Superior temporal gyrus (tissue), 1 donor: Measurements from ENCODE around the gene LYRM9.
A peak's percentile ranks its signal among the peaks of the same experiment; 100 is the strongest.
"Not testable (repeated sequence)": the region's sequence is repeated elsewhere in the genome, so short reads cannot be mapped to it uniquely, and the experiment has no call there.

ENCODE experiments used
- DNase-seq: peaks from one replicate; pipeline ENCODE4 v3.0.0-alpha.2; 2016; ENCODE audit errors: extremely low spot score

Gene LYRM9

DNA sequence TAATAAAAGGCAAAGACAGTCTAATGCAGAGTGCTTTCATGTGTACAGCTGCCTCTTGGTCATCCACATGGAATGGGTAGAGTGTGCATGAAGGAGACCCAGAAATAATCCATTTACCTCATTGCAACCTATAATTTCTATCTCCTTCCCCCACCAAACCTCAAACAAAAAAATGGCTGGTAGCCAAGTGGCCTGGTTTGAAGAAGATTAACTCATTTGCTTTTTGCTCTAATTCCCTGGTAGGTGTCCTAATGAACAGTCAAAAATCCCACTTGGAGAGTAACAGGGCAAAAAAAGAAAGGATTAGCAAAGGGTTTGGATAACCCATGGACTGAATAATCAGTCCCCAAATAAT is 13.0 kb upstream of the LYRM9 start:
- no peak for DNase-seq

DNA sequence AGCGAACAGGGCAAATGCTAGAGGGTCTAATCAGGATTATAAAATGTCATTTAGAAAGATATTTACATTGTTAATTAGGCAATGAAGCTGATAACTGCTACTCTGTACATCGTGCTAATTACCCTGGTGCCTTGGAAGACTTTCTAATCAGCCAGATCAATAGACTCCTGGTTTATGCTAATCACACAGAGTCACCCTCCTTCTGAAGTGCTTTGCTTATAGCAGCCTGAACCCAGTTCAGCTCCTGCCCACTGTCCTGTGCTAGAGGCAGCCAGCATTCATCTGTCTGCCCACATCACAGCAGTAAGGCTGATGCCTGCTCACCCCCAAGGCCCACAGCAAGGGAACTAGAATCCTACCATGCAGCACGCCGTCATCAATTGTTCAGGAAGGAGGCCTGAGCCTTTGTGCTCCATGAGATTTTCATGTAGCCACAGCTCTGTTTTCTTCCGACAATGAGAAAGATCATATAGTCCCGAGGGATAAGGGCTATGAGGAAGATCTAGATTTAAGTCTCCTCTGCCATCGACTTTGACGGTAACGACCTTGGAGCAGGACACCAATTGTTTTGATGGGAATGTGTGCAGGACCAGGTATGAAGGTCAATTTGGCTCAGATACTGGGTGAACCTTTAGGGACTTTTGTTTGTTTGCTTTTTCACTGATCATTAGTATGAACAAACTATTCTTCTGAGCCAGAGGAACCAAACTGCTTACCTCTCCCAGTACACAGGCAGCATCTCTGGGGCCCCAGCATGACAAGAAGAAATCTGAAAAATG is 12.5 kb upstream of the LYRM9 start:
- no peak for DNase-seq

DNA sequence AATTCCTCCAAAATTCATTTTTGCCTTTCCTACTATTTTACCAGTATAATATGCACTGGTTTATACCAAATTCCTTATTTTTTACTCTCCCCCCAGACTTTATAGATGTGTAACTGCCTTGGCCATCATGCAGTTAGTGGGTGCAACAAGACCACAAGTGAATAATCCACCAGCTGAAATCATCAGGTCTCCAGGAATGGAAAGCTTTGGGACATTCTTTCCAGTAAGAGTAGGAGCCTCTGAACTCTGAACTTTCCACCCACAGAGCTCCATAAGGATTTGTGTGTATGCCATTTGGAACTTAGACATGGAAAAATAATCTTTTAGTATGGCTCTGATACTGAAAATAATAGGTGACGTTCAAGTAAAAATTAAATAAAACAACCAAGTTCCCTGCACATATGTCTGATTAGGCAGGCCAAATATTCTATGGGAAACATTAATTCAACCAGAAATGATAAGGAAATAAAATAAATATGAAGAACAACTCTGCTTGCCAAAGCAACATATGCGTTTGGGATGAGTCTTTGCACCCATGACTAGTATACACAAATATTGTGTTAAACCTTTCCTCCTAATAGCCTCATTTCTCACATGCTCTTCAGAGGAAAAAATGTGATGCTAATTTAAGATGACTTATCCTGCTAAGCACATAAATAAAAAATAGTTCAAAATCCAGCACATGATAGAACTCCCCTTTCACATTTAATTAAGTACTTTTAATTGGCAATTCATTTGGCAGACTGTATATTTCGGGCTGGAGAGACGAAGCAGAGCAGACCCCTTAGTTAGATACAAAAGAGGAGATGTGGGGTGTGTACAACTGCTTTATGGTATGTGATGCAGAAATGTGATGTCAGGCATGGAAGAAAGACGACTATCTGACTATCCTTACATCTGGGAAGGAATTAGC is 11.6 kb upstream of the LYRM9 start:
- DNase-seq = no peak

DNA sequence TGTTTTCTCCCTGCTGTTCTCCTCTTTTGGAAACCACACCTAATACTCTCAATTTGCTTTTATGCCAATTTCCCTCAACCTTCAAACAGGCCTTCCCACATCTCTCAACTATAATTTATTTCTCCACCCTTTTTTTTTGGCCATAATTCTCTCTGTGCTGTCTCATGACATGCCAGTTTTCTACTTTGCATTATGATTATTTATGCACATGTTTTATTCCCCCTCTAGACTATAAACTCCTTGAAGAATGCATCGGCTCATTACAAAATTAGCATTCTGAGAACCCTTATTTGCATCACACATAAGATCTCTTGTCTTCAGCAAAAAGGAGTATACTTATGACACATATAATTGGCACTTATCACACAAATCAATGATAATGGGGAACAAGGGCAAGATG is 10.9 kb upstream of the LYRM9 start:
- no peak for DNase-seq

DNA sequence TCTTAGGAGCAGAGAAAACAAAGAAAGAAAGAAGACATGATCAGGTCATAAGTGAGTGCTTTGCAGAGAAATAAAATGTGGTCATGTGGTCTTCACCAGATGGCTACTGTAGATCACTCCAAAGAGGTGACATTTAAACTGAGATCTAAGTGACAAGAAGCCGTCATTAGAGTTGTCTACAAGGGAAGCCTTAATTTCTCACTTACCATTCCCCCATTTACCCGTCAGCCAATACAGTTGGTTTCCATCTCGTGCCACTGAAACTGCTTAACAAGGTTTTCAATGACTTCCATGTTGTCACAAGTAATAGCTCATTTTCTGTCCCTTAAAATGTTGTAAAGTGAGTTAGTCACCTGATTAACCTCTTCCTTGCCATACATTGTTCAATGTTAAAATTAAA is 6.4 kb upstream of the LYRM9 start:
- DNase-seq = no peak

DNA sequence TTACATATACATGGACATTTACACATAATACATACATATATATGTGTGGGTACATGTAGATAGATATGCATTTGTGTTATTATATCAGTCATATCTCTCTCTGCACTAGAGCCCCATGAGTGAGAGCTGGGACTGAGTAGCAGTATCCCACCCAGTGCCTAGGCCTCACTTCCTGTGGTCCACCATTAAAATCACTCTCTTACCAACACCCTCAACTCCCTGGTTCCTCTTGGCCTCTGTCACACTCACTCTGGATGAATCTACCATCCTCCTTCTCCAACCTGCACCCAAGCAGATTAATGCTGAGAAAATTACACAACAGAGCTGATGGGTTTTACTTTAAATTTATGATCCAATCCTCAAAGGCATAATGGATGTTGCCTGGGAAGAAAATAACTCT is 4.9 kb upstream of the LYRM9 start:
- no peak for DNase-seq

DNA sequence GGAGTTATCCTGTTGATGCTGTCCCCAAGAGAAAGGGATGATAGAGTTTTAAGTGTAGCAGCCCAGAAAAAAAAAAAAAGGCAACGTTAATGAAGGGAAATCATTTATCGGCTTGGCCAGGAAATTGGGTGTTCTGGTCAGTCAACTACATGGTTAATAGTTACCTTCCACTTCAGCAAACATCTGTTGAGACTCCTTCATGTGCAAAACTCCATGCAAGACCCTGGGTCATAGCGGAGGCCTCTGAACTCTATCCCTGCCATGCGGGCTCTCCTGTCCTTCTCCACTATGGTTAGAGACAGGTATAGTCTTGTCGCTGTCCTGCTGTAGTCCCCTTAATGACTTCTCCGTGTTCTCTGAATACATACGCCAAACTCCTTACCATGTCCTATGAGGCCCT is 3.5 kb upstream of the LYRM9 start:
- no peak for DNase-seq

DNA sequence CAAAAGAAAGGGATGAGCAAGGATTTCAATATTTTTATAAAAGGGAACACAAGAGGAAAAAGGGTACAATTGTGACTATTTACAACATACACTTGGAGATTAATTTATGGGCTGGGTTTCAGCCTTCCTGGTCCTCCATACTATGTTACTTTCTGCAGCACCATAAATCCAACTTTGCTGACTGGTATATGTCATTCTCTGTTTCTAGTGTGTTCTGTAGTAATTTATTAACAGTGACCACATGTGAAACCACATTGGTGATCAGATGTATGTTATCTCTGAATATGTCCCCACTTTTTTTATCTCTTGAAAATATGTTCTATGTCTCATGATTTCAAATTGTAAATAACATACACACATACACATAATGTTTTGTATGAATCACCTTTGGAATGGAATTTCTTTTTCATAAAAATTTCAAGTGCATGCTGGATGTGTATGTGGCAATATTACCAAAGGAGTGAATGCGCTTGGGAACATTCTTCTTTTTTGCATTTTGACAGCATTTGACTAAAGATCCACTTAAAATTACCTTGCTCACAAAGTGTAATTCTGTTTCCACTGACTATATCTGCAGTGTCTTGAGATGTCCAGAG is 2.9 kb upstream of the LYRM9 start:
- DNase-seq = no peak

DNA sequence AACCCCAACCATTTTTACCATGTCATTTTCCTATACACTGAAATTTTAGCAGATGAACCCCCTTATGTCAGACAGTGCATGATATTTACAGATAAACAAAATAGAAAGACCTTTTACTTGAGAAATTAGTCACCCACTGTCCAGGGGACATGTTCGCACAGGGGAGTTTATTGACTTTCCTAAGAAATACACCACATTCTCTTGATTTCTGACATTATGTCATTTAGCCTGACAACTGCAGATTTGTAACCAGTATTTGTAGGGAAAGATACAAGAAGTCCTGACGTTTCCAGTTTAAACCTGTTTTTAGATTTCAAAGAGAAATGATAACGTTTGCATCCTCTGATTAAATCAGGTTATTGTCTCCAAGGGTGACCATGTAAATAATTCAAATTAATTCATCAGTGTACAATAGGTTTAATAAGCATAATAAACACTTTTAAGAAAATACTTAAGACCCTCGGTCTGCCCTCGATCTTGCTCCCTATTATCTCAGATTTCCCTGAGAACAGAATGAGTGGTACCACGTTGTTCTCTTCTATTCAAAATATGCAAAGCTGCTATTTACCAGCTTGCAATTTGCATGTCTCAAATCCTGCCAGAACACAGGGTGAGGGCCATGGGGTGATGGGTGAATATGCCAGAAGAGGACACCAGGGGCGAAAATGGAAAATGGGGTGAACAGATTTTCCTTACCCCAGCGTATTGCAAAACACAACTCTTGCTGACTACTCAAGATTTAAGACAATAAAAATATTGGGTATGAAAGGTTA is 2.1 kb upstream of the LYRM9 start:
- peak; percentile 58 for DNase-seq

DNA sequence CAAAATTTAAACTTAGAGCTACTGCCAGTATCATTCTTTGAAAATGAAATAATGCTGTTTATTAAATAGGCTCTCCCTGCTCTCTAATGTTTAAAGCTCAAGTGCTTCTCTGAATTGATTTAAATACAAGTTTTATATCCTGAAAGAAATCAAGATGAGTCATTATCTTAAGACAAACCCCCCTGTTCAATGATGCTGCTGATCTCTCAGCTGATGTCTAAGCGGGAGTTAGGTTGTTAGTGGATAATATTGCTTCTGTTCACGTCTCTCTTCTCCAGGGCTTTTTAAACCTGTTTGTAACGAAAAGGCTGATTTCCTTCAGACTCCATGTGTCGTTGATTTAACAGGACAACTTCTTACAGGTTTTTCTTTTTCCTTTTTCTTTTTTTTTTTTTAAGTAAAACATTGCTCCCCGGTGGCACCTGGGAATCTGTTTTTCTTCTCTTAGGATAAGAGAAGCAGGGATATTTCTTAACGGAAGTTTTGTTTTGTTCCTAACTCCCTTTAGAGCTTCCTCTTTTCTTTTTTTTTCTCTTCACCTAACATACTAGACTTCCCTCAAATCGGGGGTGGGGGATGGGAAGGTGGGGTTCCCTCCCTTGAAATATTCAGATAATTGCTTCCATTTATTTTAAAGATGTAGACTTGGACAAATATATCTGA is 807 bp upstream of the LYRM9 start:
- DNase-seq = peak; percentile 74

DNA sequence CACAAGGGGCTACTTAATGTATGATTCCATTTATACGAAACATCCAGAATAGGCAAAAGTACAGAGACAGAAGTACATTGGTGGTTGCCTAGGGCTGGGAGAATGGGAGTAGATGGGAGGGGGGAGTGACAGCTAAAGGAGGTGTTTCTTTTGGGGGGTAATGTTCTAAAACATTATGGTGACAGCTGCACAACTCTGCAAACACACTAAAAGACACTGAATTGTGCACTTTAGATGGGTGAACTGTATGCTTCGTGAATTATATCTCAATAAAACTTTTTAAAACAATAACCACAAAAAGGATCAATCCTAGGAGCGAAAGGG is 661 bp downstream of the LYRM9 start:
- DNase-seq = no peak

DNA sequence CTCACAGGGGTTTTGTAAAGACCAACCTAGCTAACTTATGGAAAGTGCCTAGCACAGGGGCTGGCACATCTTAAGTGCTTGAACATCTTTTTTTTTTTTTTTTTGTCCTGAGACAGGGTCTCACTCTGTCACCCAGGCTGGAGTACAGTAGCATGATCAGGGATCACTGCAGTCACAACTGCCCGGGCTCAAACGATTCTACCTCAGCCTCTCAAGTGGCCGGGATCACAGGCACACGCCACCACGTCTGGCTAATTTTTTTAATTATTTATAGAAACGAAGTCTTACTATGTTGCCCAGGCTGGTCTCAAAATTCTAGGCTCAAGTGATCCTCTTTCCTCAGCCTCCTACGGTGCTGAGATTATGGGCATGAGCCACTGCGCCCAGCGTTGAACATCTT is 1.3 kb downstream of the LYRM9 start:
- no peak for DNase-seq

DNA sequence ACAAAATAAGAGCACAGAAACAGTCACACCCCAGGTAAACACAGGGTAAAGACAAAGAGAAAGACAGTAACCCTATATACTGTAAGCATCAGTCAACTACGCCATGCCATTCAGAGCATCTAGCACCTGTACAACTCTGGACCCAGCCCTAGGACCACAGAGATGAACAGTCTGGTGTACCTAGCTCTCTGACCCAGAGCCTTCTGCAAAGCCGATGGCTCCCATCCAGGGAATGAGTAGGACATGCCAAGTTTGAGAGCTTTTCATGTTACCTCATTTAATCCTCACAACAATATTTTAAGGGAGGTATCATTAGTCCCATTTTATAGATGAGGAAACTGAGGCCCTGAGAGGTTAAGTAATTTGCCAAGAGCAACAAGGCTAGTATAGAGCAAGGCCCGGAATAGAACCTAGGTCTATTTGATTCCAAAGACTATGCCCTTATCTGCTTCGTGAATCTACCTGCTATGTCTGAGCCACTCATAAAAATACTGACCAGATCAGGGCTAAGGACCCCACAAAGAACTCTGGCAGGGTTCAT is 3.4 kb downstream of the LYRM9 start:
- DNase-seq = no peak

DNA sequence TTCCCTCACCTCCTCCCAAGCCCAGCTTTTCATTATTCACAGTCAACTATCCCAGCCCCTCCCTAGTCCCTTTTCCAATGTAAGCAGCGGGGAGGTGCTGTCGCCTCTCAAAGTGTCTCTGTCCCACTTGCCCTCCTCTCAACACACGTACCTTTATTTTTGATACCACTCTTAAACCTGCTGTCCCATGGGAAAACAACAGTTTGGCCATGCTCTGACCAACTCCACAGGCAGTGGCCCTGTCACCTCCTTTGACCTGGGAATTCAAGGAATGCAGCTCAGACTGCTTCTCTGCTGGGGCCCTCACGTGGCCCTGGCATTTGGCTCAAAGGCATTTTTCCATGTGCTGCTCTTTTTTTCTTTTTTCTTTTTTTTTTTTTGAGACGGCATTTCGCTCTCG is 4.2 kb downstream of the LYRM9 start:
- DNase-seq = no peak

DNA sequence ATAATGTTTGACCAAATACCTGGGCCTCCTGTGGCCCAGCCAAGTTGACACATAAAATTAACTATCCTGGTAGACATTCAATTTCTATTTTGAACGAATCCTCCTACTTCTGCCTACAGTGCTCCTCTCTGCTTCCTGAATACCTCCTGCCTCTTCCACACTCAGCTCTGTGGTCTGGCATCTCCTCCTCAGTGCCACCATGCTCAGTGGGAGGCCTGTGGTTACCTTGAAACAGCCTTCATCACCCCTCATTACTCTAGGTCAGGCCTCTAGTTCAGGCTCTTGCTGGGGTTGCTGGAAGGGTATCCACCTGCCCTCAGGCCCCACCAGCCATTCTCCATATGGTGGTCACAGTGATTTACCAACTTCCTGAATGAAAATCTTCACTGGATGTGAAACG is 5.1 kb downstream of the LYRM9 start:
- DNase-seq = no peak

DNA sequence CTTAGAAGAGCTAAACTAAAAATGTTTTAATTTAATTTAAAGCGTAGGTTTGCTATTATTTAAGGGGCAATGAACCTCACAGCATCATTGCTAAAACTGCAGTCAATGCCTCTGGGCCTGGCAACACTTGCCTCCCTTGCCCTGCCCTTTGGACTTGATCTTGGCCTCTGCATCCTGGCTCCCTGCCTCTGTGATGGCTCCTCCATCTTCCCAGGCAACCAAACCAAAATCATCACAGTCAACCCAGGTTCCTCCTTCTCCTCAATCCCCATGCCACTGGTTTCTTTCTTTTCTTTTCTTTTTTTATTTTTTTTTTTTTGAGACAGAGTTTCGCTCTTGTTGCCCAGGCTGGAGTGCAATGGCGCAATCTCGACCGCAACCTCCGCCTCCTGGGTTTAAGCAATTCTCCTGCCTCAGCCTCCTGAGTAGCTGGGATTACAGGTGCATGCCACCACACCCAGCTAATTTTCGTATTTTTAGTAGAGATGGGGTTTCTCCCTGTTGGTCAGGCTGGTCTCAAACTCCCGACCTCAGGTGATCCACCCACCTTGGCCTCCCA is 6.7 kb downstream of the LYRM9 start:
- not testable (repeated sequence) for DNase-seq

DNA sequence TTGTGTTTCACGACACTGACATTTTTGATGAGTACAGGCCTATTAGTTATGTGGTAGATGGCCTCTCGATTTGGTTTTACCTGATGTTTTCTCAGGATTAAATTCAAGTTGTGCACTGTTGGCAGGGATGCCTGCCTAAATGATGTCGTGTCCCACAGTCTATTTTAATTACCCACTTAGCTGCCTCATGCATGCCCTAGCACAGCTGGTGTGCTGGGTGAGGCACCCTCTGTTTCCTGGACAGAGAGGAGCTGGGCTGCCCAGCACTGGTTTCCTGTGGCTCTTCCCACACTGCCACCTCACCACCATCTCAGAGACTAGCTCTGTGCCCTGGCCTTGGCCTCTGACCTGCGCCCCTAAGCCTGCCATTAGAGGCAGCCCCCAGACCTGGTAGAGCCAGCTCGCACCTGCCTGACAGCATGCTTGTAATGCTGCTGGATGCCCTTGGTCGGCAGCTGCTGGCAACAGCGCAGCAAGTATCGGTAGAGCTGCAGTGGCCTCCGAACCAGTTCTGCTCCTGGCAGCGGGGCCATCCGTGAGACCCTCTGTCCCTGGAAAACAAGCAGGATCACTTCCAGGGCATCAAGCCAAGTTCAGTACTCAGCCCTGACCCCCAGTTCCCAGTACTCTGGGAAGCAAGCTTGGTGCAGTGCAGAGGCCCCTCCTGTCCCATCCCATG is 10.9 kb downstream of the LYRM9 start:
- DNase-seq = no peak

DNA sequence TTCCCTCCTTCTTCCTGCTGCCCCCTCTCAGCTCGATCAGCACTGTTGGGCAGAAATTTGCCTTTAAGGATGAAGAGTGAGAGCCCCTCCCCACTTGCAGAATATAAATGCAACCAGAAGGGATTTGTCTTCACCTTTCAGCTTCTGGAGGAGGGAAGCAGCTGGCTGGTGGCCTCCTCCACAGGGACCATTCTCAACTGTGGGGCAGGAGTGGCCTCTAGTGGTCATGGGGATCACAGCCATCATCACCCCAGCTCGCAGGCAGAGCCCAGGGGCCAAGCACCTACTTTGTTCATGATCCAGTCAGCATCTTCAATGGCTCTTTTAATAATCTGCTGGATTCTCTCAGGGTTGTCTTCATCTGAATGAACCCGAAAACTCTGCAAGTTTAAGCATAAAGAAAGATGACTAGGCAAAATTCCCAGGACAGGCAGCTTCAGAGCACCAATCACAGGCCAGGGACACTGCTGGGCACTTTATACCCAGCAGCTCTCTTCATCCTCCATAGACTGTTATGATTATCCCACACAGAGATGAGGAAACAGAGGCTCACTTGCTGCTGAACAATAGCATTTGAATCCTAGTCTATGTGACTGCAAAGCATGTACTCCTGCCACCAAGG is 13.1 kb downstream of the LYRM9 start:
- peak; percentile 89 for DNase-seq

DNA sequence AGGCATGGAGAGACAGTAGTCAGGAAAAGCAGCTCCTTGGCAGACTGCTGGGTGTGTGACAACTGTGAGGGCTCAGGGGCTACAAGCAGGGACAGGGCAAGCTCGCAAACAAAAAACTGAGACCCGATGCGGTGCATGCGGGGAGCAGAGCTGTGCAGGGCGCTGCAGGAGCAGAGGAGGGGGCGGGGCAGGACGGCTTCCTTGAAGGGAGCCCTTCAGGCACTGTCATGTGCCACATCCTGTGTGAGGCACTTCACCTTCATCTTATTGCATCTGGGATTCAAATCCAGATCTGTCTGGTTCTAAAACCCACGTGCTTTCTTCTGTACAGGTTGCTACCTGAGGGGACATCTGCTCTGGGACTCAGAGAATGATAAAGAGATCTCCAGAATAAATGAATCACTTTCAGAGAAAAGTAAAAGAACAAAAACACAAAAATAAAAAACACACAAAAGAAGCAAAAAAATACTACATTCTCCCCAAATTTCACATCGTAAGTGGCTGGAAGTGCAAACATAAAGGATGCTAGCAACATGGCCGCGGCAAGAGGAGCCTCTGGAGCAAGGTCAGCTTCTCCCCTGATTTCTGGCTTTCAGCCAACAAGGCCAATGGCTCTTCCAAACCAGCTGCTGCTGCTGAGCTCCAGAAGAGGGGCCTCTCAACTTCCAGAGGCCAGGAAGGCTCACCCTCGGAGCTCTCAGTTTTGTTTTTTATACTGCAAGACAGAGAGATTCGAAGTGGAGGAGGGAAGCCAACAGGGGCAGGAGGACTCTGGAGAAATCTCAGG is 14.2 kb downstream of the LYRM9 start:
- no peak for DNase-seq
